Measurements from ENCODE around the gene PKN1.
"Not testable (repeated sequence)": the region's sequence is repeated elsewhere in the genome, so short reads cannot be mapped to it uniquely, and the experiment has no call there.

Gene PKN1

DNA sequence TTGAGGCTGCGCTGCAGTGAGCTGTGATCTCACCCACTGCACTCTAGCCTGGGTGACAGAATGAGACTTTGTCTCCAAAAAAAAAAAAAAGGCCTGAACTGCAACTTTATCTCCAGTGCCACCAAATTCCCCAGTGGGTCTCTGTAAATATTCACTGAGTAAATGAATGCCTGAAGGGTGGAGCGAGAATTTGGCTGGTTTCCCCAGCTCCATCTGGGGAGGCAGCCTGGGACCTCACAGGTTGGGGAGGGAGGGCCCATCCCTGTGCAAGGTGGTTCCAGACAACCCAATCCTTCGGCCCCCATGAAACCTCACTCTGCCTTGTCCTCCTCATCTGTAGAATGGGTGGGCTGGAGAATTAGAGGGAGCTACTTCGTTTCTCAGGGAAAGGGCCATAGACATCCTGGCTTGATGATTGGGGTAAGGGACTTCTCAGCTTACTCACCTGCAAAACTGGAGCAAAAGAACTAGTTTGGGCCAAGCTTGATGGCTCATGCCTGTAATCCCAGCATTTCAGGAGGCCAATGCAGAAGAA is 4.2 kb upstream of the PKN1 start:
- DNase-seq = no peak

DNA sequence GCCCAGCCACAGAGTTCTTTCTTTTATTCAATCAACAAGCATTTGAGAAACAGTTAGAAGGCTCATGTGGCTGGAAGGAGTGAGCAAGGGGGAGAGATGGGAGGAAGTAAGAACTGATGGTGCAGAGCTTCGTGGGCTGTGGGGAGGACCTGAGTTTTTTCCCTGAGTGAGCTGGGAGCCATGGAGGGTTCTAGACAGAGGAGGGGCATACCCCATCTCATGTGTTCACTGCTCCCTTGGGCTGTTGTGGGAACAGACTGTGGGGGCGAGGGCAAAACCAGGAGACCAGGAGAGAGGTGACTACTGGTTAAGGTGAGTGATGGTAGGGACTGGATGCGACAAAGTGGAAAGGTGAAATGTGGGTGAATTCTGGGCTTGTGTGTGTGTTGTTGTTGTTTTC is 2.4 kb upstream of the PKN1 start:
- no peak for DNase-seq

DNA sequence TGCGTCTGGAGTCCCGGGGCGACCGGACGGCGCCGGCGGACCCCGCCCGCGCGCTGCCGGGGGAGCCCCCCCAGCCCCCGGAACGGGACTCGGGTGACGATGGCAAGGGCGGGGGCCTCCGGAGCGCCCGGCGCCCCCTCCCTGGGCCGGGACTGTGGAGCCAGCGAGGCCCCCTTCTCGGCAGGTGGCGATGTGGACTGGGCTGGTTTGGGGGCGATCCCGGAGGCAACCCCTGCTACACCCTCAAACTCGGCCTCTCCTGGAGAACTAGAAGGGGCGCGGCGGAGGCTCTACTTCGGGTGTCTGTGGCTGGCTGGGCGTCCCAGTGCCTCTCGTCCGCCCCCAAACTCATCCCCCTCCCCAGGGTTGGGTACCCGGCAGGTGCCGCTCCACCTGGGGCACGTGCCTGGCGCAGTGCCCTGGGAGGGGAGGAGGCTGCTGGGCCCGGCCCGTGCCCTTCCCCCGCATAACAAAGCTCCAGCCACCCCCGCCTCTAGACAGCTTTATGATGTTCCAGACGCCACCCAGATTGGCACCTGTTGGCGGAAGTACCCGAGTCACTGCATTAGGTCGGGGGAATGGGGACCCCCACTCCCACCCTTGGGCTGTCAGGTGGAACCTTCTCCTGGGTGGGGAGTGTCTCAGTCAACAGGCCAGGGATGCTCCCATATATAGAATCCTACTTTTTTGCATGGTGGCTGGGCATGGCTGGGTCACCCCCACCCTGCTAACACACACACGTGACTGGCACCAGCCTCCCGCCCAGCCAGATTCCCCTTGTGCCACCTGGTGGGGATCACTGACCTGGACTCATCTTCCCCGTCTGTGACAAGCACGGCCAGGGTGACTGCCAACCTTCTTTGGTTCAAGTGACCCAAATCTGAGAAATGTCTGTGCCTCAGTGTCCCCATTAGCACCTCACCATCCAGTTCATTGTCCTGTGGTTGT is 722 bp downstream of the PKN1 start:
- DNase-seq = peak in 8 of 58 donors; percentile 11 to 65 (median 34)

DNA sequence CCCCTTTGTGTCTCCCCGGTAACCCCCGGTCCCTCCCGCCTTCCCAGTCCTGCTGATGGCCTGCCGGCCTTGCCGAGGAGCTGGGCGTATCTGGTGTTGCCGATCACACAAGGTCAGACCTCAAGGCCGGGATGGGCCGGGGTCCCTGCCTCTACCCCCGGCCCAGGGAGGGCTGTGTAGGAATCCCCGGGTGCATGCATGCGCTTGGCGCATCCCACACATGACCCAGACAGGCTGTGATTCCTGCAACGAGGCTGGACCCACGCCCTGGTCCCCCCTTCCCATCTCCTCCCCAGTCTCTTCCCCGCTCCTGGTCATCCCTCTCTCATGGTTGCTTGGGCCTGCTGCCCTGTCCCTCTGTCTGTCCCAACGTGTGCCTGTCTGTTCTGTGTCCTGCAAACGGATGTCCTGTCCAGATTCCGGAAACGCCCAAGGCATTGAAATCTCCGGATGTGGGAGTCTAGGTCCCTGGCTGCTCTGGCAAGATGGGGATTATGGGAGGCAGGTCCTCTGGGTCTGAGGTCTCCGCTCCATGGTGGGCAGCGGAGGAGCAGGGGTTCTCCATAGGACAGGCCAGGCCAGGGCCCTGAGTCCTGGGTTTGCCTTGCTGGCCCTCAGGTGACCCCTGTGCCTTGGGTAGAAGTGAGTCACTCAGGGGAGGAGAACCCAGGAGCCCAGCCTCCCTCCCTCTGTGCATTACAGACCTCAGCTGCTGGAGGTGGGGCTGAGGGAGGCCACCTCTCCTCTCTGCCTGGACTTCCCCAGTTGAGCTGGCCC is 1.6 kb downstream of the PKN1 start:
- no peak for DNase-seq

DNA sequence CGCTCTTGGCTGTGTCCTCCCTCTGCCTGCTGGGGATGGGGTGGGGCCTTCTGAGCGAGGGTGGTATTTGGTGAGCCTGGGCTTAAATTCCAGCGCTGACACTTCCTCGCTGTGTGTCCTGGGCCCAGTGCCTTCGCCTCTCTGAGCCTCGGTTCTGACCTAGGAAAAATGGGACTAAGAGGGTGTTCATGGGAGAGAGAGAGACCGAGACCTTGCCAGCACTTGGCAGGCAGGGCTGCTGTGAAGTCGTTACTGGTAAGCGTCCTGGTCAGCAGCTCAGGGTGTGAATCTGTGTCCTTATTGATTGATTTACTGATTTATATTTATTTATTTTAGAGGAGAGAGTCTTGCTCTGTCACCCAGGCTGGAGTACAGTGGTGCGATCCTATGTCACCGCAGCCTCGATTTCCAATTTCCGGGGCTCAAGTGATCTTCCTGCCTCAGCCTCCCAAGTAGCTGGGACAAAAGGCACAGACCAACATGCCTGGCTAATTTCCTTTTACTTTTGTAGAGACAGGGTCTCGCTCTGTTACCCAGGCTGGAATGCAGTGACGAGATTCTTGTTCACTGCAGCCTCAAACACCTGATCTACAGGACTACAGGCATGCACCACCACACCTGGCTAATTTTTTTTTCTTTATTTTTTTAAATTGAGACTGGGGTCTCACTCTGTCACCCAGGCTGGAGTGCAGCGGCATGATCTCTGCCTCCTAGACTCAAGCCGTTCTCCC is 2.4 kb downstream of the PKN1 start:
- DNase-seq = no peak

DNA sequence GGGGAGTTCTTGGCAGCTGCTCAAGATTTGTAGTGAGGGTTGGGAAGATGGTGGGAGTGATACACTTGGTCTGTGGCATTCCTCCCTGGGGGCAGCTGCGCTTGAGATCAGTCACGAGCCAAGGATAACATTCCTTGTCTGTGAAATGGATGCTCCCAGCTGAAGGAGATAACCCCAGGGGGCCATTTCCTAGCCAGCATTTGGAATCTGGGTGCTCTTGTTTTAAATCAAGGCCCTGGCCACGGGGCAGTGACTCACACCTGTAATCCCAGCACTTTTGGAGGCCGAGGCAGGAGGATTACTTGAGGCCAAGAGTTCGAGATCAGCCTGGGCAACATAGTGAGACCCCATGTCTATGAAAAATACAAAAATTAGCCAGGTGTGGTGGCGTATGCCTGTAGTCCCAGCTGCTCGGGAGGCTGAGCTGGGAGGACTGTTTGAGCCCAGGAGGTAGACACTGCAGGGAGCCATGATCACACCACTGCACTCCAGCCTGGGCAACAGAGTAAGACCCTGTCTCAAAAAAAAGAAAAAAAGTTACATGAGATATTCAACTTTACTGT is 4.6 kb downstream of the PKN1 start:
- no peak for DNase-seq

DNA sequence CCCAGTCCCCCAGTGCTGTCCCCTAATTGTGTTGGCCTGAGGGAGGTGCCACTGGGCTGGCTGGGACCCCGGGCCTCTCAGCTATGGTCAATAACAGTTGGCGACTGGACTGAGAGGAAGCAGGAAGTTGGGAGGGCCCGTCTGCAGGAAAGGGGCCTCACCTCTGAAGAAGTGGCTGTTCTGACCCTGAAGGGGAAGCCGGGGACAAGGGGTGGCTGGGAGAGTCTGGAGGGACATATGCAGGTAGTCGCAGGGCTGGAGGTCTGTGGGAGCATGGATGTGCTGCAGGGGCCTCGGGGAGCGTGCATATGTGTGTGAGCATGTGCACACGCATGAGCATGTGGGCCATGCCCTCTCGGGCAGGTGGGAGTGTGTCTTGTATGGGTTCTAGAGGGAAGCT is 5.9 kb downstream of the PKN1 start:
- no peak for DNase-seq

DNA sequence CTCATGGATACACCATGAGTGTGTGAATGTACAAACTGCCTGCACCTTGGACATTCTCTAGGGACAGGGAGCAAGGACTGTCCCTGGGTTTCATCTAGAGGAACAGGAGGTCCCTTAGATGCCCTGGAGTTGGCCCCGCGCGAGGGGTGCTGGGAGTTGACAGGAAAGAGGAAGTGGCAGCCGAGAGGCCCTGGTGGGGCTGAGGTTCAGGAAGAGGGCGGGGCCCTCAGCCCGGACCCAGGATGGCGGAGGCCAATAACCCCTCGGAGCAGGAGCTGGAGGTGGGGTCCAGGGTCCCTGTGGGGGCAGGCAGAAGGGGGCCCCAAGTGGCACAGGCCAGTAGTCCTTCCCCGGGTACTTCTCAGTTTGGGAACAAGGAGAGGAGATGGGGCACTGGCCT is 6.9 kb downstream of the PKN1 start:
- DNase-seq = peak in 32 of 58 donors; percentile 4 to 48 (median 22)

DNA sequence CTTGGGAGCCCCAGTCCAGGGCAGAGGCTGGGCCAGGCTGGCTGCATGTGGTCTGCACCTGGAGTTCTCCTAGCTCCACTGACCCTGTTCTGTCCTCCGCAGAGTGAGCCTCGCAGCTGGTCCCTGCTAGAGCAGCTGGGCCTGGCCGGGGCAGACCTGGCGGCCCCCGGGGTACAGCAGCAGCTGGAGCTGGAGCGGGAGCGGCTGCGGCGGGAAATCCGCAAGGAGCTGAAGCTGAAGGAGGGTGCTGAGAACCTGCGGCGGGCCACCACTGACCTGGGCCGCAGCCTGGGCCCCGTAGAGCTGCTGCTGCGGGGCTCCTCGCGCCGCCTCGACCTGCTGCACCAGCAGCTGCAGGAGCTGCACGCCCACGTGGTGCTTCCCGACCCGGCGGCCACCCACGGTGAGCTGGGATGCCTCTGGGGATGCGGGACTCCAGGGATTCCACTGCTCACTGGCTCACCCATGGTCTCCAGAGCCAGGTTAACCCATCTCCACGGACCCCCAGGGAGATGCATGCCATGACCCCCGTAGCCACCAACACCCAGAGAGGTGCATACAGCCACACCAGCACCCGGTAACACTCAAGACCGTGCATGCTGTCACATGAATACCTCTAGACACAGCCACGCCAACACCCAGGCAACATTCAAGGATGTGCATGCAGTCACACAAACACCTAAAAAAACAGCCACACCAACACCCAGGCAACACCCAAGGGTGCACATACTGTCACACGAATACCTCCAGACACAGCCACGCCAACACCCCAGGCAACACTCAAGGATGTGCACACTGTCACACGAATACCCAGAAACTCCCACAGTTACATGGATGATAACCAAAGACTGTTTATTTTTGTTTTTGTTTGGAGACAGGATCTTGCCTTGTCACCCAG is 8.2 kb downstream of the PKN1 start:
- DNase-seq = peak in 1 of 58 donors; percentile 23

DNA sequence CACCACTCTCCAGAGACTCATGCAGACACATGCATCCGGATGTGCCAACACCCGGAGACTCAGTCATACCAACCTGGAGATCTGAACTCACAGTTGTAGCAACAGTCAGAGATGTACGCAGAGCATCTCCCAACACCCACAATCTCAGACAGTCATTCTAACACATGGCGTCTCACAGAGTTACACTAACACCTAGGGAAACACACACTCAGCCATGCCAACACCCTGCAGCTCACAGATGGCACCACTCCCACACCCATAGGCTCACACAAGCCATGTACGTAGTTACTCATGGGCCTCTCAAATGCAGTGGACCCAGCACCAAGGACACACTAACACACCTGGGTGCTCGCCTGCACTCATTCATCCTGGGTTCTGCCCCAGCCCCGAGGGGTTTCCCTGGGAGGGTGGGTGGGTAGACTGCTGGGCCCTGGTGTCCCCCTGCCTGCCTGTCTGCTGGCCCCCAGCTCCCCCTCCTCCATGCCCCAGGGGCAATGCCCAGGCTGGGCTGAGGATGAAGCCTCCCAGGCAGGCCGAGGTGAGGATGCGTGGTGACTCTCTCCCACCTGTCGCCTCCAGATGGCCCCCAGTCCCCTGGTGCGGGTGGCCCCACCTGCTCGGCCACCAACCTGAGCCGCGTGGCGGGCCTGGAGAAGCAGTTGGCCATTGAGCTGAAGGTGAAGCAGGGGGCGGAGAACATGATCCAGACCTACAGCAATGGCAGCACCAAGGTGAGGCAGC is 10.0 kb downstream of the PKN1 start:
- DNase-seq = peak in 29 of 58 donors; percentile 6 to 81 (median 40)

DNA sequence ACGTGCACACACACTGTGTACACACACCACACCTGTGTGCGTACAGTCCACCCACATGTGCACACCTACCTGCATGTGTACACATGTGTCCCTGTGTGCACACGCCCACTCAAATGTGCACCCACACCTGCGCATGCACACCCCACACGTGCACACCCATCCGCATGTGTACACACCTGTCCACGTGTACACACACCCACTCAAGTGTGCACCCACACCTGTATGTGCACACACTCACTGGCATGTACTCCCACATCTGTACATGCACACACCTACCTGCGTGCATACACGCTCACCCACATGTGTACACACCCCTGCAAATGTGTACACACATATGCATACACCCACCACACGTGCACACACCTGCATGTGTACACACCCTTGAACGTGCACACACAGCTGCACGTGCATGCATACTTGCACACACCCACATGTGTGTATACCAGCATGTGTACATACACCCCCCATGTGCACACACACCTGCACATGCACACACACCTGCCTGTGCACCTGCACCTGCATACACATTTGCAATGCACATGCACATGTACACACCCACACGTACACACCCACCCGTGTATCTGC is 10.6 kb downstream of the PKN1 start:
- no peak for DNase-seq

DNA sequence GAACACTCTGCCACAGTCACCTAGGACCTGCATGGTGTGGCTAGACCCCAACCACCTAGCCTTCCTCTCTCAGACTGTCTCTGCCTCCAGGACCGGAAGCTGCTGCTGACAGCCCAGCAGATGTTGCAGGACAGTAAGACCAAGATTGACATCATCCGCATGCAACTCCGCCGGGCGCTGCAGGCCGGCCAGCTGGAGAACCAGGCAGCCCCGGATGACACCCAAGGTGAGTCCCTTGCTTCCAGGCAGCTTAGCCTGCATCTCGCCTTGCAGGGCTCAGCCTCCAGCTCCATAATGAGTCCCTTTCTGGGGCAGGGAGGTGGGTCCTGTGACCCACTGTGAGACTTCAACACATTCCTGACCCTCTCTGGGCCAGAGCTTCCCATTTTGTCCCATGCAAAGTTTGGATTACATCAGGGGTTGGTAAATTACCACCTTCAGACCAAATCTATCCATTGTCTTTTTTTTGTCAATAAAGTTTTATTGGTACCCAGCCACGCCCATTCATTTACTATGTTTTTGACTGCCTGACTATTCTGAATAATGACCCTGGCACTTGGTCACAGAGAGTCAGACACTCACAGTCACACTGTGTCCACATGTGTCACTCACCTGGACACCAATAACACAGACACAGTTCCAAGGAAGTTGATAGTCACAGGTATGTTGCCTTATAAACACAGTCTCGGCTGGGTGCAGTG is 13.4 kb downstream of the PKN1 start:
- no peak for DNase-seq

DNA sequence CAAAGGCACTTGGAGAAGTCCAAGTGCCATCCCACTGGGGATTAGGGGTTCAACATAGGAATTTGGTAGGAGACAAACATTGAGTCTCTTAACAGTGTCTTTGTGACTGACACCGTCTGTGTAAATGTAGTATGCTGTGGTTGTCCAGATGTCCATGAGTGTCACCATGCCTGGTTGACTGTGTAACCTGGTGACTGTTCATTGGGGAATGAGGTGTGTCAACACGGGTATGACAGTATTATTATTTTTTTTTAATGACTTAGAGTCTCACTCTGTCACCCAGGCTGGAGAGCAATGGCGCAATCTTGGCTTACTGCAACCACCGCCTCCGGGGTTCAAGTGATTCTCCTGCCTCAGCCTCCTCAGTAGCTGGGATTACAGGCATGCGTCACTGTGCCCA is 16.2 kb downstream of the PKN1 start:
- no peak for DNase-seq

DNA sequence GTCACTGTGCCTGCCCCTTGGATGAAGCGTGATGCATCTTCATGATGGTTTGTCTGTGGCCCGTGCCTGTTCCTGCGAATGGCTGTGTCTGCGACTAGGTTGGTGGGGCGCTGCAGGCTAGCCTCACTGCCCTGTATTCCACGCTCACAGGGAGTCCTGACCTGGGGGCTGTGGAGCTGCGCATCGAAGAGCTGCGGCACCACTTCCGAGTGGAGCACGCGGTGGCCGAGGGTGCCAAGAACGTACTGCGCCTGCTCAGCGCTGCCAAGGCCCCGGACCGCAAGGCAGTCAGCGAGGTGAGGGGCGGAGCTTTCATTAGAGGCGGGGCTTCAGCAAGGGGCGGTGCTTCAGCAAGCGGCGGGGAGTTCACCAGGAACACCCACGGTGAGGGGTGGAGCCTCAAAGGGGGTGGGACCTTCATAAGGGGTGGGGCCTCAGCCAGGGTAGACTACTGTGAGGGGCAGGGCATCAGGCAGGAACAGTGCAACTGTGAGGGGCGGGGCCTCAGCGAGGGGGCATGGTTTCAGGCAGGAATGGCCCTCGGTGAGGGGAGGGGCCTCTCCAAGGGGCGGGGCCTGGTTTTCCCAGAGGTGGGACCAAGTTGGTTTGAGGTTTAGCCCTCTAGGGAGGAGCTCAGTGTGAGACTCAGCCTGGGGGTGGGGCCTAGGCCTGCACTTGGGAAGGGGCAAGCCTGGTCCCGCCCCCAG is 17.2 kb downstream of the PKN1 start:
- DNase-seq = peak in 1 of 58 donors; percentile 44

DNA sequence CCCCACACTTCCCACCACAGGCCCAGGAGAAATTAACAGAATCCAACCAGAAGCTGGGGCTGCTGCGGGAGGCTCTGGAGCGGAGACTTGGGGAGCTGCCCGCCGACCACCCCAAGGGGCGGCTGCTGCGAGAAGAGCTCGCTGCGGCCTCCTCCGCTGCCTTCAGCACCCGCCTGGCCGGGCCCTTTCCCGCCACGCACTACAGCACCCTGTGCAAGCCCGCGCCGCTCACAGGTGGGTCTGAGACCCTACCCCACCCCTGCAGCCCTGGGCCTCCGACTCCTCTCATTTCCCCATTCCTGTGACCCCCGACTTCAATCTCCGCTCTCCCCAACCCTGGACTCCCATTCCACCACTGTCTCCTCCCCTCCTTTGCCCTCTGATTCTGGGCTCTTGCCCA is 17.8 kb downstream of the PKN1 start:
- DNase-seq = no peak

DNA sequence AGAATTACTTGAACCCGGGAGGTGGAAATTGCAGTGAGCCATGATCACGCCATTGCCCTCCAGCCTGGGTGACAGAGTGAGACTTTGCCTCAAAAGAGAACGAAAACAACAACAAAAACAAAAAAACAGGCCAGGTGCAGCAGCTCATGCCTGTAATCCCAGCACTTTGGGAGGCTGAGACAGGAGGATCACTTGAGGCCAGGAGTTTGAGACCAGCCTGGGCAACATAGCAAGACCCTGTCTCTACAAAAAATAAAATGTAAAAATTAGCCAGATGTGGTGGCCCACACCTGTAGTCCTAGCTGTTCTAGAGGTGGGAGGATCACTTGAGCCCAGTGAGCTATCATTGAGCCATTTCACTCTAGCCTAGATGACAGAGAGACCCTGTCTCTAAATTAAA is 19.2 kb downstream of the PKN1 start:
- not testable (repeated sequence) for DNase-seq

DNA sequence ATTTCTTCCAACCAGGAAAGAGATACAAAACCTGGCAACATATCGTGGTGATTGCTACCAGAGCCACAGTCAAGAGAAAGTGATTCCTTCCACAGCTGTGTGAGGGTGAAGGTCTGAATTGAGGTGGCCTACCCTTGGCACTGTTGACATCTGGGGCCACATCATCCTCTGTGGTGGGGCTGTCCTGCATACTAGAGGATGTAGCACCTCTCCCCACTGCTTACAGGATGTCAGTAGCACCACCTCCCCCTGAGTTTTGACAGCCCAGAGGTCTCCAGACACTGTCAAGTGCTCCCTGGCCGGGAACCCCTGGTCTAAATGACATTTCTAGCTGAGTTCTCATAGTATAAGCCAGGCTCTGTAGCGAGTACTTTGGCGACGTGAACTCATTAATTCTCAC is 26.6 kb downstream of the PKN1 start:
- DNase-seq = no peak

DNA sequence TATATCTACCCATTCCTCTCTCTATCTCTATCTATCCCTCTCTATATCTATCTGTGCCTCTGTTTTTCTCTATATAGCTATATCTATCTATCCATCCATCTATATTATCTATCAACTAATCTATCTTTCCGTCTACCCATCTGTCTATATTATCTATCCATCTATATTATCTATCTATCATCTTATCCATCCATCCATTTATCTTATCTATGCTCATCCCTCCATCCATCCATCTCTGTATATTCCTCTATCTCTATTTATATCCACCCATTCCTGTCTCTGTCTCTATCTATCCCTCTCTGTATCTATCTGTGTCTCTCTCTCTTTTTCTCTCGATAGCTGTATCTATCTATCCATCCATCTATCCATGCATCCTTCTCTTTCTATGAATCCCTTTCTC is 27.8 kb downstream of the PKN1 start:
- DNase-seq = no peak
